NT2/D1 (cell line): ENCODE results near the gene ING2.

Source experiments
- YY1 ChIP-seq: IDR thresholded peaks from 2 replicates; pipeline ENCODE4 v1.6.1; 2011; ENCODE audit not compliant: insufficient read length, insufficient read depth
- ZNF274 ChIP-seq: IDR thresholded peaks from 2 replicates; pipeline ENCODE4 v1.6.1; 2011; ENCODE audit warnings: mild to moderate bottlenecking, low read depth, low read length

- TF ChIP-seq ZNF274 = no peak
- TF ChIP-seq YY1 = no peak
Observed at GRCh38 chr4:183483997-183484396, 20.9 kb upstream of the ING2 start.
